Heart right ventricle (tissue), 16 donors: ENCODE measurements around the gene GNGT2. TPM values are rescaled to one million over a fixed set of nuclear protein-coding genes. Genes with fewer than 3 reads are reported as not detected.

Experiments
- ATAC-seq, 8 donors: fragments of 200-7000 bp; cut with Tn5 transposase; one replicate each; pipeline ENCODE4 v1.9.1; 2020; ENCODE audit warnings: mild to moderate bottlenecking in 8 of 8, moderate library complexity in 8 of 8, moderate number of reproducible peaks in 1 of 8
- DNase-seq, 2 donors: peaks; one replicate each; pipeline ENCODE4 v3.0.0-alpha.2; 2020
- H3K27ac ChIP-seq, 10 donors: fragments of 200-600 bp; sonication (generic) in 2 of 10; one replicate each; pipeline versions ENCODE4 v1.5.0 to v1.8.0; 2020 to 2022; ENCODE audit warnings: mild to moderate bottlenecking in 3 of 10
- H3K27me3 ChIP-seq, 7 donors: fragments of 200-600 bp; one replicate each; pipeline ENCODE4 v1.8.0; 2021 to 2022; ENCODE audit warnings: mild to moderate bottlenecking in 2 of 7
- H3K36me3 ChIP-seq, 9 donors: fragments of 200-600 bp; sonication (generic) in 1 of 9; one replicate each; pipeline versions ENCODE4 v1.5.0 to v1.8.0; 2020 to 2022; ENCODE audit warnings: mild to moderate bottlenecking in 2 of 9
- H3K4me1 ChIP-seq, 9 donors: fragments of 200-600 bp; sonication (generic) in 1 of 9; one replicate each; pipeline versions ENCODE4 v1.5.0 to v1.8.0; 2020 to 2022; ENCODE audit warnings: mild to moderate bottlenecking in 4 of 9
- H3K4me3 ChIP-seq, 10 donors: fragments of 200-600 bp; sonication (generic) in 2 of 10; one replicate each; pipeline versions ENCODE4 v1.5.0 to v1.8.0; 2020 to 2022; ENCODE audit warnings: mild to moderate bottlenecking in 7 of 10, moderate library complexity in 2 of 10
- H3K9me3 ChIP-seq, 11 donors: fragments of 200-600 bp in 10 of 11; sonication (generic) in 2 of 11; one replicate each; pipeline versions ENCODE4 v1.5.0 to v1.8.0; 2013 to 2022; ENCODE audit warnings: mild to moderate bottlenecking in 2 of 11, control low read depth in 1 of 11, moderate library complexity in 1 of 11
- CTCF ChIP-seq, 9 donors: fragments of 200-600 bp; sonication (generic) in 2 of 9; IDR thresholded peaks; one replicate each; pipeline versions ENCODE4 v1.5.0 to v1.8.0; 2021 to 2022; ENCODE audit warnings: antibody characterized with exemption in 9 of 9, mild to moderate bottlenecking in 5 of 9, moderate library complexity in 1 of 9
- WGBS, 2 donors: extraction: QIAGEN DNeasy Blood & Tissue Kit; methylation state at CpG; one replicate each; pipeline ENCODE4 v1.1.7; 2013; ENCODE audit warnings: inconsistent platforms in 1 of 2; 5-methylcytosine and 5-hydroxymethylcytosine counted together
- intact Hi-C, 10 donors: fragments of 100-400 bp; cut with DNase I; formaldehyde crosslinking; loops; one replicate each; pipeline versions ENCODE4 v1.11.1 to v1.14.2; 2022
- polyA plus RNA-seq, 2 donors: library from polyadenylated mRNA; stranded (reverse); fragments of 200-250 nt; gene quantifications; one replicate each; pipeline ENCODE4 v1.2.3, GENCODE V29; 2013
- total RNA-seq, 10 donors: library from RNA; stranded (reverse); fragmentation: NEBNext Ultra II Directional in 3 of 10; extraction: Animal tissue kit (Norgen Biotek cat#: 25700) in 3 of 10; gene quantifications; one replicate each; pipeline versions ENCODE4 v1.2.1 to v1.2.4, GENCODE V29; 2021 to 2023
- donor health status: Arrhythmogenic right ventricular cardiomyopathy.
- donor health status: ischemic (EF 13 %, LVEDD 7.1; RV severe dilation, severe dysfunction).
- donor health status: healthy with polysubstance abuse.
- donor health status: DM: no; HTN: yes; CAD: no.
- donor health status: DM: no; HTN: no; CAD: no.
- donor health status: ischemic (EF 25% LVEDD 6.9; RV normal size, moderate dysfunction).
- donor health status: ischemic (EF 25% LVEDD 5.7; RV mildly dilated, moderate dysfunction).
- donor health status: healthy.
- donor health status: DM: yes; HTN: yes; CAD: no.
- donor health status: Ischemic cardiomyopathy.
- donor health status: ischemic (EF 35%, LVEDD 5.7; RV mildly dilated, moderate dysfunction).
- donor health status: nonischemic (EF 11% LVEDD 7.7; RV severe dilation, severe dysfunction).
- donor health status: DM: yes; HTN: yes; CAD: no.
- donor health status: PGD.
- donor health status: ischemic (EF 29% LVEDD 5.4; RV normal size, mild dysfunction).
- donor health status: nonischemic (EF 23%, LVEDD 6.1; RV moderate dilation, normal function).

GNGT2 gene
- total and polyA plus RNA-seq, 12 donors = 0.32 to 4.6 (median 1.7) TPM; not detected in 1

GRCh38 chr17:49157784-49158183 lies 52.6 kb downstream of the GNGT2 start:
- Histone ChIP-seq H3K4me3 (no peak overlapping the region), H3K4me1 (no peaks in the 10 kb centered on the region), H3K27me3 (peaks cover 0 to 87% (median 70%) of the 10 kb centered on the region in 7 donors), H3K9me3 (no peaks in the 10 kb centered on the region), H3K36me3 (no peaks in the 10 kb centered on the region), H3K27ac (no peak overlapping the region)
- 35 to 47% methylated on average over 8 of the region's 8 CpGs for WGBS, 2 donors
- DNase-seq (no peak), ATAC-seq (no peak)
- intact Hi-C loops = no loop called here
- TF ChIP-seq CTCF (IDR thresholded peaks at IDR 0.05) = no peak

DNA sequence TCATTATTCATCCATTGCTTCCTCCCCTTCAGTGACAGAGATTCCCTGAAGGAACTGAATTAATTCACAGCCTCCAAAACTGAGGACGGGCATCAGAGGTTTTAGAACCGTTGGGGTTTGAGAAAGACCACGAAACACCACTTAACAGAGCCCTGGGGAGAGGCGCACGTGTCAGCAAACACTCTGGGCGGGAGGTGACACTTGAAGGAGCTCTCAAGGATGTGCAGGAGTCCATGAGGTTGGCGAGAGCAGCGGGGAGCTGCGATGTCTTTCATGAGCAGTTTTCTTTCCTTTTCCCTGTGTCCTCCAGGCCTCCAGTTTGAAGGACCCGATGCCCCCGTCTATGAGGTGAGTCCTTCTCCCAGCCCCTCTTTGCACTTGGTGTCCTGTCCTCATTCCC lies 54.1 kb downstream of the GNGT2 start:
- H3K27me3 ChIP-seq = peaks cover 0 to 89% (median 79%) of the 10 kb centered on the region in 7 donors
- no peak for TF ChIP-seq CTCF (IDR thresholded peaks at IDR 0.05)

More for the DNA sequence above, 54.1 kb downstream of the GNGT2 start:
- intact Hi-C loops = no loop called here
- Histone ChIP-seq H3K4me3 (no peak overlapping the region), H3K36me3 (no peaks in the 10 kb centered on the region), H3K9me3 (no peaks in the 10 kb centered on the region), H3K27ac (no peak overlapping the region), H3K4me1 (no peaks in the 10 kb centered on the region)
- 81% methylated on average over 11 of the region's 11 CpGs for WGBS, 2 donors
- ATAC-seq (no peak), DNase-seq (no peak)

Other genes starting within 250 kb of the GNGT2 start
- not detected for gene GIP, start 242.0 kb downstream of the GNGT2 start, total RNA-seq
- gene GIP, start 242.0 kb downstream of the GNGT2 start, polyA plus RNA-seq = not detected
- not detected for gene IGF2BP1, start 213.2 kb downstream of the GNGT2 start, total RNA-seq
- under 1 TPM in 1 of 2 donors, not detected in 1; 0.01 TPM for gene IGF2BP1, start 213.2 kb downstream of the GNGT2 start, polyA plus RNA-seq
- gene B4GALNT2, start 77.8 kb downstream of the GNGT2 start, total RNA-seq = under 1 TPM in 2 of 10 donors, not detected in 8; 0.02 TPM
- gene B4GALNT2, start 77.8 kb downstream of the GNGT2 start, polyA plus RNA-seq = not detected
- gene ABI3, start 133 bp upstream of the GNGT2 start, total RNA-seq = 10 to 100 TPM in 1 of 10 donors, 1 to 10 TPM in 9; 2.3 to 10.8 (median 4.8) TPM
- gene ABI3, start 133 bp upstream of the GNGT2 start, polyA plus RNA-seq = 10 to 100 TPM in 1 of 2 donors, 1 to 10 TPM in 1; 6.2 to 10.3 TPM
- gene PHOSPHO1, start 20.2 kb upstream of the GNGT2 start, total RNA-seq = 1 to 10 TPM in 4 of 10 donors, under 1 TPM in 6; 0.14 to 1.9 (median 0.49) TPM
- gene PHOSPHO1, start 20.2 kb upstream of the GNGT2 start, polyA plus RNA-seq = 1 to 10 TPM in 1 of 2 donors, under 1 TPM in 1; 0.52 to 1.1 TPM
- gene ZNF652, start 151.7 kb upstream of the GNGT2 start, total RNA-seq = 10 to 100 TPM; 16.0 to 23.8 (median 19.6) TPM
- gene ZNF652, start 151.7 kb upstream of the GNGT2 start, polyA plus RNA-seq = 10 to 100 TPM in 1 of 2 donors, 1 to 10 TPM in 1; 5.2 to 35.6 TPM
- gene PHB1, start 204.3 kb upstream of the GNGT2 start, total RNA-seq = 100 to 1,000 TPM; 187 to 249 (median 215) TPM
- gene PHB1, start 204.3 kb upstream of the GNGT2 start, polyA plus RNA-seq = 100 to 1,000 TPM; 107 to 317 TPM